Fibroblast of villous mesenchyme (primary cell): ENCODE data around the gene EP400. TPM values are rescaled to one million over a fixed set of nuclear protein-coding genes. Genes with fewer than 3 reads are reported as not detected.

Experiments used
- DNase-seq: peaks from one replicate; pipeline ENCODE4 v3.0.0-alpha.2; 2010; ENCODE audit warnings: low read depth
- H3K4me3 ChIP-seq: 2 replicates; pipeline ENCODE4 v1.5.1; 2011; ENCODE audit warnings: low read depth, mild to moderate bottlenecking, low read length
- CTCF ChIP-seq: IDR thresholded peaks from 2 replicates; pipeline ENCODE4 v1.5.1; 2012; ENCODE audit warnings: low read depth, mild to moderate bottlenecking, low read length; ENCODE audit not compliant: insufficient read depth
- total RNA-seq: library from RNA; depleted of rRNA; stranded (reverse); fragments of >200 nt; gene quantifications from 2 replicates; pipeline ENCODE4 v1.2.3, GENCODE V29; 2012

The EP400 gene
- total RNA-seq, 1 donor, result 13.0 TPM

GRCh38 chr12:132021031-132021871 is 71.5 kb downstream of the EP400 start:
- TF ChIP-seq CTCF, result no peak
- DNase-seq, result peak; percentile 8
- H3K4me3 ChIP-seq, result no peak overlapping the region

- DNase-seq, result peak; percentile 10
- TF ChIP-seq CTCF, result no peak
- H3K4me3 ChIP-seq, result no peak overlapping the region
Observed at GRCh38 chr12:132021965-132022364, 72.2 kb downstream of the EP400 start.

- DNase-seq, result no peak
- no peak overlapping the region for H3K4me3 ChIP-seq
- no peak for TF ChIP-seq CTCF
Observed at GRCh38 chr12:132023658-132024057, 73.9 kb downstream of the EP400 start.

GRCh38 chr12:132024758-132025157 is 75.0 kb downstream of the EP400 start:
- no peak overlapping the region for H3K4me3 ChIP-seq
- no peak for DNase-seq
- no peak for TF ChIP-seq CTCF

GRCh38 chr12:132025526-132025925 is 75.8 kb downstream of the EP400 start:
- TF ChIP-seq CTCF, result no peak
- no peak overlapping the region for H3K4me3 ChIP-seq
- DNase-seq, result no peak

- H3K4me3 ChIP-seq, result no peak overlapping the region
- TF ChIP-seq CTCF, result no peak
- DNase-seq, result no peak
Observed at GRCh38 chr12:132026061-132026795, 76.5 kb downstream of the EP400 start.
